Parathyroid adenoma (tissue), 2 donors: ENCODE results near the gene PRC1.

ENCODE experiments used
- H2AFZ ChIP-seq: fragments of 300-600 bp; sonication (generic); one replicate; pipeline ENCODE4 v1.7.0; 2017; ENCODE audit warnings: antibody characterized with exemption, mild to moderate bottlenecking
- H3K27ac ChIP-seq: fragments of 300-600 bp; sonication (generic); one replicate; pipeline ENCODE4 v1.7.0; 2017
- H3K27me3 ChIP-seq: fragments of 300-600 bp; sonication (generic); one replicate; pipeline ENCODE4 v1.7.0; 2017; ENCODE audit warnings: low read length; ENCODE audit not compliant: control insufficient read depth, insufficient read depth
- H3K36me3 ChIP-seq: fragments of 300-600 bp; sonication (generic); one replicate; pipeline ENCODE4 v1.7.0; 2017; ENCODE audit warnings: low read length; ENCODE audit not compliant: control insufficient read depth, insufficient read depth
- H3K4me1 ChIP-seq: fragments of 300-600 bp; sonication (generic); one replicate; pipeline ENCODE4 v1.7.0; 2017; ENCODE audit warnings: control low read depth
- H3K4me2 ChIP-seq: fragments of 300-600 bp; sonication (generic); one replicate; pipeline ENCODE4 v1.7.0; 2017; ENCODE audit warnings: low read length
- H3K4me3 ChIP-seq: fragments of 300-600 bp; sonication (generic); one replicate; pipeline ENCODE4 v1.7.0; 2017; ENCODE audit warnings: low read depth, low read length
- H3K79me2 ChIP-seq: fragments of 300-600 bp; sonication (generic); one replicate; pipeline ENCODE4 v1.7.0; 2017; ENCODE audit warnings: control low read depth
- H3K9ac ChIP-seq: fragments of 300-600 bp; sonication (generic); one replicate; pipeline ENCODE4 v1.7.0; 2017; ENCODE audit warnings: mild to moderate bottlenecking
- H3K9me3 ChIP-seq: fragments of 300-600 bp; sonication (generic); one replicate; pipeline ENCODE4 v1.7.0; 2017; ENCODE audit warnings: low read length; ENCODE audit not compliant: control insufficient read depth
- TF ChIP-seq, protein P1 (sequence below): fragments of 300-600 bp; sonication (generic); IDR thresholded peaks from one replicate; pipeline ENCODE4 v1.7.0; 2017; ENCODE audit warnings: antibody characterized with exemption, mild to moderate bottlenecking
- donor health status: primary hyperparathyroidism.

Gene PRC1

DNA sequence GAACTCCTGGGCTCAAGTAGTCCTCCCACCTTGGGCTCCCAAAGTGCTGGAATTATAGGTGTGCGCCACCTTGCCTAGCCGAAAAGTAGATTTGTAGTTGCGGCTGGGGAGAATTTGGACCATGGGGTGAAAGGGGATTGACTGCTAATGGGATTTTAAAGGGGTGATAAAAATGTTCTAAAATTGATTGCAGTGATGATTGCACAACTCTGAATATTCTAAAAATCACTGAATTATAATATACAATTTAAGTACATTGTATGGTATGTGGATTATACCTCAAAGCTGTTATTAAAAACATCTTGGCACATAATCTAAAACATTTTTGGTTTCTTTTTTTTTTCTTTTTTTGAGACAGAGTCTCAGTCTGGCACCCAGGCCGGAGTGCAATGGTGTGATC lies 3.9 kb downstream of the PRC1 start:
- Histone ChIP-seq H3K4me3 (no peak overlapping the region), H3K79me2 (no peaks in the 10 kb centered on the region), H3K9me3 (no peaks in the 10 kb centered on the region), H3K4me1 (no peaks in the 10 kb centered on the region), H3K36me3 (no peaks in the 10 kb centered on the region), H2AFZ (no peak overlapping the region), H3K4me2 (no peak overlapping the region), H3K9ac (no peak overlapping the region), H3K27me3 (no peaks in the 10 kb centered on the region), H3K27ac (no peak overlapping the region)
- TF ChIP-seq, protein P1, sequence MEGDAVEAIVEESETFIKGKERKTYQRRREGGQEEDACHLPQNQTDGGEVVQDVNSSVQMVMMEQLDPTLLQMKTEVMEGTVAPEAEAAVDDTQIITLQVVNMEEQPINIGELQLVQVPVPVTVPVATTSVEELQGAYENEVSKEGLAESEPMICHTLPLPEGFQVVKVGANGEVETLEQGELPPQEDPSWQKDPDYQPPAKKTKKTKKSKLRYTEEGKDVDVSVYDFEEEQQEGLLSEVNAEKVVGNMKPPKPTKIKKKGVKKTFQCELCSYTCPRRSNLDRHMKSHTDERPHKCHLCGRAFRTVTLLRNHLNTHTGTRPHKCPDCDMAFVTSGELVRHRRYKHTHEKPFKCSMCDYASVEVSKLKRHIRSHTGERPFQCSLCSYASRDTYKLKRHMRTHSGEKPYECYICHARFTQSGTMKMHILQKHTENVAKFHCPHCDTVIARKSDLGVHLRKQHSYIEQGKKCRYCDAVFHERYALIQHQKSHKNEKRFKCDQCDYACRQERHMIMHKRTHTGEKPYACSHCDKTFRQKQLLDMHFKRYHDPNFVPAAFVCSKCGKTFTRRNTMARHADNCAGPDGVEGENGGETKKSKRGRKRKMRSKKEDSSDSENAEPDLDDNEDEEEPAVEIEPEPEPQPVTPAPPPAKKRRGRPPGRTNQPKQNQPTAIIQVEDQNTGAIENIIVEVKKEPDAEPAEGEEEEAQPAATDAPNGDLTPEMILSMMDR, result no peak

- no peaks in the 10 kb centered on the region for H3K36me3 ChIP-seq
- no peak overlapping the region for H2AFZ ChIP-seq
- no peak overlapping the region for H3K4me2 ChIP-seq
- no peaks in the 10 kb centered on the region for H3K4me1 ChIP-seq
- no peak overlapping the region for H3K27ac ChIP-seq
- no peak overlapping the region for H3K9ac ChIP-seq
- no peaks in the 10 kb centered on the region for H3K9me3 ChIP-seq
- no peak overlapping the region for H3K4me3 ChIP-seq
- no peaks in the 10 kb centered on the region for H3K79me2 ChIP-seq
- TF ChIP-seq, protein P1, result no peak
- no peaks in the 10 kb centered on the region for H3K27me3 ChIP-seq
Measured at GRCh38 chr15:90989040-90989768, 5.1 kb downstream of the PRC1 start.

DNA sequence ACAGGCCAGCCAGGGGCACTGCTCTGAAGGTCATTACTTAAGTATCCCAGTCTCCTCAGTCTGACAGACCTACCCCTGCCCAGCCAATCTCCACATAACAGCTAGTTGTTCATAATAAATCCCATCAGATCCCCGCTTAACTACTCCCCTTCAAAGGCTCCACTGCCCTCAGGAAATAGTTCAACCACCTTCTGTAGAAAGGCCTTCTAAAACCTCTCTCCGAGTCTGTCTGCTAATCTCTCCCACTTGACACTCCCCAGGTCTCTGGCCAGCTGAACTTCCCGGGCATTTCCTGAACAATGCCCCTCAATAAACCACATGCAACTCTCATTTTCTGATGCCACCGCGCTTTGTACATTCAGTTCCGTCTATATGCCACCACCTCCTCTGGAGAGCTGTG lies 6.0 kb downstream of the PRC1 start:
- no peaks in the 10 kb centered on the region for H3K79me2 ChIP-seq
- H3K27me3 ChIP-seq, result no peaks in the 10 kb centered on the region
- no peak overlapping the region for H3K9ac ChIP-seq
- no peaks in the 10 kb centered on the region for H3K4me1 ChIP-seq
- TF ChIP-seq, protein P1, result no peak
- H3K4me3 ChIP-seq, result no peak overlapping the region
- H3K4me2 ChIP-seq, result no peak overlapping the region
- H3K27ac ChIP-seq, result no peak overlapping the region
- H3K36me3 ChIP-seq, result no peaks in the 10 kb centered on the region
- no peaks in the 10 kb centered on the region for H3K9me3 ChIP-seq
- H2AFZ ChIP-seq, result no peak overlapping the region

DNA sequence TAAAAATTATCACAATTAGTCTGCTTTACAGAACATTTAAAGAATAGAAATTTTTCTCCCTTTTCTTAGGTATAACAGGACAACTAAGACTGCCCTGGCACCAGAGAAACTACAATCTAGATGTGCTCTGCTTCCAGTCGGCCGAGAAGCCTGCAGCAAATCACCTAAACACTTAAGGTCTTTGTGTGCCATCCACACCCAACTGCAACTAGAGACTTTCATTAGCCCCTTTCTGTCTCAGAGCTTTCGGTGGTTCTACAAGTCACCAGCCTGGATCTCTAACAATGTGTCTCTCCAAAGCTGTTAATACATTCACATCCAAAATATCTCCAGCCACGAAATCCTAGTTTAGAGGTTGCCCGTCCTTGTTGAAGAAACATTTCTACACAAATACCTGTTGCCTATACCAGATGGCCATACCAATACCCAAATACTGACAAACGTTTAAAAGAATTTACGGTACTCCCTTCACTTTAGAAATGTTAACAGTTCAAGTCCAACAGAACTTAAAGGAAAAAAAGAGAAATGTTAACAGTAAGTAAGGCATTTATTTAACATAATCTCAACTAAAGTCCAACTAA lies 6.7 kb downstream of the PRC1 start:
- no peaks in the 10 kb centered on the region for H3K4me1 ChIP-seq
- no peak overlapping the region for H3K9ac ChIP-seq
- no peak overlapping the region for H2AFZ ChIP-seq
- H3K9me3 ChIP-seq, result no peaks in the 10 kb centered on the region
- no peak overlapping the region for H3K4me2 ChIP-seq
- no peak overlapping the region for H3K27ac ChIP-seq
- no peak overlapping the region for H3K4me3 ChIP-seq
- no peaks in the 10 kb centered on the region for H3K27me3 ChIP-seq
- TF ChIP-seq, protein P1, result no peak
- H3K79me2 ChIP-seq, result no peaks in the 10 kb centered on the region
- no peaks in the 10 kb centered on the region for H3K36me3 ChIP-seq
